GM19438 (cell line): Measurements from ENCODE around the gene AOPEP.

Experiments used
- ATAC-seq: cut with Tn5 transposase; IDR thresholded peaks from one replicate; pipeline ENCODE4 v1.9.1; 2021; ENCODE audit warnings: low read depth; ENCODE audit not compliant: unreplicated experiment

Gene AOPEP

GRCh38 chr9:95118596-95118995, 392.1 kb downstream of the AOPEP start:
- ATAC-seq: no peak

GRCh38 chr9:95120781-95121370, 394.4 kb downstream of the AOPEP start:
- ATAC-seq: no peak

- no peak for ATAC-seq
Observed at GRCh38 chr9:95124582-95125367, 398.3 kb downstream of the AOPEP start.

- no peak for ATAC-seq
Observed at GRCh38 chr9:95125652-95126051, 399.2 kb downstream of the AOPEP start.

- ATAC-seq: no peak
Observed at GRCh38 chr9:95126739-95127138, 400.2 kb downstream of the AOPEP start.

- ATAC-seq: no peak
Observed at GRCh38 chr9:95127249-95128176, 401.0 kb downstream of the AOPEP start.

- ATAC-seq: no peak
Observed at GRCh38 chr9:95128177-95128524, 401.7 kb downstream of the AOPEP start.

- no peak for ATAC-seq
Observed at GRCh38 chr9:95129476-95130291, 403.2 kb downstream of the AOPEP start.

GRCh38 chr9:95130484-95130883, 404.0 kb downstream of the AOPEP start:
- ATAC-seq: no peak

- no peak for ATAC-seq
Observed at GRCh38 chr9:95131023-95131943, 404.8 kb downstream of the AOPEP start.

- ATAC-seq: no peak
Observed at GRCh38 chr9:95132366-95133324, 406.1 kb downstream of the AOPEP start.

GRCh38 chr9:95133325-95133705, 406.8 kb downstream of the AOPEP start:
- ATAC-seq: no peak

- ATAC-seq: no peak
Observed at GRCh38 chr9:95134457-95134881, 408.0 kb downstream of the AOPEP start.

- no peak for ATAC-seq
Observed at GRCh38 chr9:95135756-95136155, 409.3 kb downstream of the AOPEP start.
